Upper lobe of left lung (tissue), 6 donors: ENCODE data around the gene KCNA2. TPM values are rescaled to one million over a fixed set of nuclear protein-coding genes. Genes with fewer than 3 reads are reported as not detected.

Source experiments
- ATAC-seq, 2 donors: fragments of 200-7000 bp; cut with Tn5 transposase; one replicate each; pipeline ENCODE4 v1.9.1; 2022; ENCODE audit warnings: mild to moderate bottlenecking in 2 of 2, moderate library complexity in 2 of 2; ENCODE audit not compliant: low FRiP score in 2 of 2
- DNase-seq, 2 donors: peaks; one replicate each; pipeline ENCODE4 v3.0.0-alpha.2; 2019 to 2020
- H3K27ac ChIP-seq, 4 donors: fragments of 200-600 bp; sonication (generic); one replicate each; pipeline ENCODE4 v1.5.1; 2016 to 2019
- H3K27me3 ChIP-seq, 4 donors: fragments of 200-600 bp; sonication (generic); one replicate each; pipeline ENCODE4 v1.5.1; 2017 to 2019
- H3K36me3 ChIP-seq, 4 donors: fragments of 200-600 bp; sonication (generic); one replicate each; pipeline ENCODE4 v1.5.1; 2016 to 2019
- H3K4me1 ChIP-seq, 4 donors: fragments of 200-600 bp; sonication (generic); one replicate each; pipeline ENCODE4 v1.5.1; 2018 to 2019
- H3K4me3 ChIP-seq, 4 donors: fragments of 200-600 bp; sonication (generic); one replicate each; pipeline ENCODE4 v1.5.1; 2017 to 2019; ENCODE audit warnings: mild to moderate bottlenecking in 2 of 4, moderate library complexity in 1 of 4
- H3K9me3 ChIP-seq, 4 donors: fragments of 200-600 bp; sonication (generic); one replicate each; pipeline ENCODE4 v1.5.1; 2018 to 2019
- CTCF ChIP-seq, 6 experiments: fragments of 450-650 bp in 4 of 6; fragments of 200-600 bp in 2 of 6; sonication (generic) in 2 of 6; IDR thresholded peaks; one replicate each; pipeline ENCODE4 v1.5.1; 2016 to 2019; ENCODE audit warnings: antibody characterized with exemption in 6 of 6
- EP300 ChIP-seq, 4 donors: sonication (generic); formaldehyde crosslinking; IDR thresholded peaks; one replicate each; pipeline ENCODE4 v1.5.1; 2017; ENCODE audit warnings: antibody characterized with exemption in 4 of 4, control low read depth in 2 of 4
- POLR2A ChIP-seq, 4 donors: fragments of 450-650 bp; IDR thresholded peaks; one replicate each; pipeline ENCODE4 v1.5.1; 2016 to 2017; ENCODE audit warnings: antibody characterized with exemption in 4 of 4, mild to moderate bottlenecking in 2 of 4
- POLR2AphosphoS5 ChIP-seq, 2 donors: sonication (generic); formaldehyde crosslinking; IDR thresholded peaks; one replicate each; pipeline ENCODE4 v1.5.1; 2017; ENCODE audit warnings: antibody characterized with exemption in 2 of 2
- WGBS, 2 donors: methylation state at CpG; one replicate each; pipeline ENCODE4 v1.1.5; 2017 to 2018; 5-methylcytosine and 5-hydroxymethylcytosine counted together
- total RNA-seq, 6 donors: library from RNA; depleted of rRNA in 4 of 6; stranded (reverse); fragments of >200 nt in 4 of 6; gene quantifications; one replicate each; pipeline versions ENCODE4 v1.1.0 to v1.2.1, GENCODE V29; 2016 to 2021
- donor health status: DM: no; HTN: no; CAD: no; lungs with moderate emphysema.
- donor health status: DM: no; HTN: yes; CAD: no; lungs with severe emphysema.

KCNA2 gene
- total RNA-seq, 6 donors from 2014 or later, result under 0.01 to 0.77 (median 0.23) TPM

- WGBS, 2 donors, result 95 to 100% methylated on average over 3 of the region's 3 CpGs
- Histone ChIP-seq H3K4me1 (peaks cover 17 to 27% (median 20%) of the 10 kb centered on the region in 4 donors), H3K9me3 (no peaks in the 10 kb centered on the region), H3K36me3 (no peaks in the 10 kb centered on the region), H3K4me3 (no peak overlapping the region), H3K27me3 (peaks cover 0 to 32% (median 19%) of the 10 kb centered on the region in 4 donors), H3K27ac (no peak overlapping the region)
- TF ChIP-seq EP300 (IDR thresholded peaks at IDR 0.05) (no peak), CTCF (IDR thresholded peaks at IDR 0.05) (no peak), POLR2A (IDR thresholded peaks at IDR 0.05) (no peak), POLR2AphosphoS5 (IDR thresholded peaks at IDR 0.05) (no peak)
- DNase-seq, result no peak
- ATAC-seq, result no peak
These were observed 3.1 kb downstream of the KCNA2 start for GRCh38 chr1:110603058-110603457.

- Histone ChIP-seq H3K4me3 (no peak overlapping the region), H3K27me3 (peaks cover 0 to 26% (median 16%) of the 10 kb centered on the region in 4 donors), H3K9me3 (no peaks in the 10 kb centered on the region), H3K36me3 (no peaks in the 10 kb centered on the region), H3K27ac (no peak overlapping the region), H3K4me1 (peaks cover 15 to 21% (median 17%) of the 10 kb centered on the region in 4 donors)
- WGBS, 2 donors, result 79 to 92% methylated on average over 4 of the region's 4 CpGs
- no peak for ATAC-seq
- TF ChIP-seq POLR2AphosphoS5 (IDR thresholded peaks at IDR 0.05) (no peak), CTCF (IDR thresholded peaks at IDR 0.05) (no peak), EP300 (IDR thresholded peaks at IDR 0.05) (no peak), POLR2A (IDR thresholded peaks at IDR 0.05) (no peak)
- no peak for DNase-seq
These were observed 3.7 kb downstream of the KCNA2 start for GRCh38 chr1:110602466-110602865.

GRCh38 chr1:110601332-110601731, 4.8 kb downstream of the KCNA2 start:
- DNase-seq, result no peak
- TF ChIP-seq POLR2AphosphoS5 (IDR thresholded peaks at IDR 0.05), result no peak
- Histone ChIP-seq H3K27me3 (peaks cover 0 to 15% (median 6%) of the 10 kb centered on the region in 4 donors), H3K36me3 (no peaks in the 10 kb centered on the region), H3K4me1 (peaks cover 6 to 10% (median 7%) of the 10 kb centered on the region in 4 donors), H3K4me3 (no peak overlapping the region), H3K27ac (no peak overlapping the region), H3K9me3 (no peaks in the 10 kb centered on the region)
- WGBS, 2 donors, result 74 to 78% methylated on average over 5 of the region's 5 CpGs
- no peak for ATAC-seq

- Histone ChIP-seq H3K27me3 (peaks cover 0 to 9% (median 2%) of the 10 kb centered on the region in 4 donors), H3K4me3 (no peak overlapping the region), H3K9me3 (no peaks in the 10 kb centered on the region), H3K36me3 (no peaks in the 10 kb centered on the region), H3K27ac (no peak overlapping the region), H3K4me1 (peaks cover under 1 to 4% (median 1%) of the 10 kb centered on the region in 4 donors)
- WGBS, 2 donors, result 93% methylated on average over 3 of the region's 3 CpGs
- TF ChIP-seq POLR2AphosphoS5 (IDR thresholded peaks at IDR 0.05) (no peak), POLR2A (IDR thresholded peaks at IDR 0.05) (no peak), EP300 (IDR thresholded peaks at IDR 0.05) (no peak), CTCF (IDR thresholded peaks at IDR 0.05) (no peak)
- DNase-seq (no peak), ATAC-seq (no peak)
These were observed 5.4 kb downstream of the KCNA2 start for GRCh38 chr1:110600716-110601115.

- Histone ChIP-seq H3K36me3 (no peaks in the 10 kb centered on the region), H3K27ac (no peak overlapping the region), H3K4me1 (no peaks in the 10 kb centered on the region), H3K27me3 (no peaks in the 10 kb centered on the region), H3K9me3 (no peaks in the 10 kb centered on the region), H3K4me3 (no peak overlapping the region)
- ATAC-seq (no peak), DNase-seq (no peak)
- WGBS, 2 donors, result 90 to 93% methylated on average over 5 of the region's 5 CpGs
- TF ChIP-seq POLR2AphosphoS5 (IDR thresholded peaks at IDR 0.05), result no peak
These were observed 8.2 kb downstream of the KCNA2 start for GRCh38 chr1:110597966-110598365.

- TF ChIP-seq POLR2A (IDR thresholded peaks at IDR 0.05) (no peak), EP300 (IDR thresholded peaks at IDR 0.05) (no peak), POLR2AphosphoS5 (IDR thresholded peaks at IDR 0.05) (no peak), CTCF (IDR thresholded peaks at IDR 0.05) (no peak)
- H3K27ac ChIP-seq, result no peak overlapping the region
- H3K4me1 ChIP-seq, result no peaks in the 10 kb centered on the region
- DNase-seq, result no peak
- no peaks in the 10 kb centered on the region for H3K9me3 ChIP-seq
- H3K36me3 ChIP-seq, result no peaks in the 10 kb centered on the region
- H3K4me3 ChIP-seq, result no peak overlapping the region
- 80 to 82% methylated on average over 2 of the region's 2 CpGs for WGBS, 2 donors
- no peak for ATAC-seq
- H3K27me3 ChIP-seq, result no peaks in the 10 kb centered on the region
These were observed 9.8 kb downstream of the KCNA2 start for GRCh38 chr1:110596312-110596711.
